NCI-H748 treated with DMSO at 0.1 percent for 48 hours (cell line): ENCODE measurements around the gene CITED4.
"Not testable (repeated sequence)": the region's sequence is repeated elsewhere in the genome, so short reads cannot be mapped to it uniquely, and the experiment has no call there.

ENCODE experiments used
- DNase-seq: peaks from one replicate; lab custom pipeline; 2025; lab: John Stamatoyannopoulos, UW

The CITED4 gene

DNA sequence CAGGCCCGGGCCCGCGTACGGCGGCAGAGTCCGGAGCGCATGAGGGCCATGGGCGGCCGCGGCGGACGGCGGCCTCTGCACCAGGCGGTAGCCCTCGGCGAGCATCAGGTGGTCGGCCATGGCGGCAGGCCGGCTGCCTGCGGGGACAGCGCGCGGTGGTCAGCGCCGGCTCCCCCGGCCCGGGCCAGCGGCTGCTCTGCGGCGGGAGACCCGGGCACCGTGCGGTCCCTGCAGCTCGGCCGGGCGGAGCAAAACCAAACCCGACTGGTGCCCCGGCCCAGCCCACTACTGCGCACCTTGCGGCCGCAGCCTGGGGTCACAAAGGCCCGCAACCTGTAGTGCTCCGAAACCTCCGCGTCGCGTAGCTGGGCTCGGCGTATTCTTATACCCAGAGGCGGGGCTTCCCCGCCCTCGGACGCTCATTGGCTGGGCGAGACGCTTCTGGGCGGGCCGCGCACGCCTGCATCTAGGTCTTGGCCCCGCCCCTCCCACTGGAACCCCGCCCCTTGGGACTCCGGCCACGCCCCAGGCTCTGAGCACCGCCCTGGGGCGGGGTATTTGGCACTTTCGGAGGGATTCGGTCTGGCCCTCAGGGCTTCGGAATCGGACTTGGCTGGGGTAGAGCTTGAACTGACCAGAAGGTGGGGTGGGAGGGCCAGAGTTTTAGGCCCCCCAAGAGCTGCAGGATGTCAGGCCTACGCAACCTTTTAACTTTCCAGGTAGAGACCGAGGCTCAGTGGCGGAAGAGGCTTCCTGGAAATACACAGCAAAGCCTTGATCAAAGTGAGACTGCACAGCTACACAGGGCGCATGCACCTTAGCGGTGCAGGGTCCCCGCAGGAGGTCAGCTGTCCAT is at the start of gene CITED4:
Gene CITED4 (minus strand): TSS at position 356 of the 856 bp plus-strand sequence. CDS start 236 bp downstream, at position 120.
- peak; percentile 100 for DNase-seq

DNA sequence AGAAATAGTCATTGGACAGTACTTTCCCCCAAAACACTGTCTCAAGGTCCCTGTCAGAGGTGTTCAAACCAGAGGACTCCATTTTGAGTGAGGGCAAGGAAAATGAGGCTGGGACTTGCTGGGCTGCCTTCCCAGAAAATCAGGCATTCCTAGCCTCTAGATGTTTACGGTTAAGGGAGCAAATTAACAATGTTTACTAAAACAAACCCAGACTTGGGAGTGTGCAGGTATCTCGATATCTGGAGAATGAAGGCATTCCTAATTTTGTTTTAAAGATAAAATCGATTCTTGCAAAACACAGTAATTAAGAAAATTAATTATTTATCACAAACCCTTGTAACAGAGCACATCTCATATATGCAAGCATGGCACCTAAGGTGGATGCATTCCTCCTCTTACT is 48.9 kb upstream of the CITED4 start:
- no peak for DNase-seq

DNA sequence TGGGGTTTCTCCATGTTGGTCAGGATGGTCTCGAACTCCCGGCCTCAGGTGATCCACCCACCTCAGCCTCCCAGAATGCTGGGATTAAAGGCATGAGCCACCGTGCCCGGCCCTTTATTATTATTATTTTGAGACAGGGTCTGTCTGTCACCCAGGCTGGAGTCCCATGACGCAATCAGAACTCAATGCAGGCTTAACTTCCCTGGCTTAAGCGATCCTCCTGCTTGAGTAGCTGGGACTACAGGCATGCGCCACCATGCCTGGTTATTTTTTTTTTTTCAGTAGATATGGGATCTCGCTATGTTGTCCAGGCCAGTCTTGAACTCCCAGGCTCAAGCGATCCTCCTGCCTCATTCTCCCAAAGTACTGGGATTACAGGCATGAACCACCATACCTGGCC is 47.1 kb upstream of the CITED4 start:
- DNase-seq: no peak

DNA sequence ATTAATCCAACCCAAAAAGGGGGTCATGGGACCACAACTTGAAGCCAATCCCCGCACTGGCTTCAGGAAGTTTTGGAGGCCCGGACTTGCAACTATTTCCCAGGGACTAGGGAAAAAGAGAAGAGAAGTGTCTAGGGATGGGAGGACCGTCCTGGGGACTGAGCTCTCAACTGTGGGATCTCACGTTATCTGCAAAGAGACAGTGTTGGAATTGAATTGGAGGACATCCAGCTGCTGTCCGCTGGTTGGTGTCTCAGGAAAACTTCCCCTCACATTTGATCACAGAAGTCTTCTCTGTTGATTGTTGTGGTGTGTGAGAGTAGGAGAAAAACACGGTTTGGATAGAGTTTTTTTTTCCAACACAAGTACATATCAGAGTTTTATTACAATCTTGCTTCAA is 46.2 kb upstream of the CITED4 start:
- DNase-seq: no peak

- DNase-seq: no peak
Measured at GRCh38 chr1:40907899-40908298, 45.7 kb upstream of the CITED4 start.

DNA sequence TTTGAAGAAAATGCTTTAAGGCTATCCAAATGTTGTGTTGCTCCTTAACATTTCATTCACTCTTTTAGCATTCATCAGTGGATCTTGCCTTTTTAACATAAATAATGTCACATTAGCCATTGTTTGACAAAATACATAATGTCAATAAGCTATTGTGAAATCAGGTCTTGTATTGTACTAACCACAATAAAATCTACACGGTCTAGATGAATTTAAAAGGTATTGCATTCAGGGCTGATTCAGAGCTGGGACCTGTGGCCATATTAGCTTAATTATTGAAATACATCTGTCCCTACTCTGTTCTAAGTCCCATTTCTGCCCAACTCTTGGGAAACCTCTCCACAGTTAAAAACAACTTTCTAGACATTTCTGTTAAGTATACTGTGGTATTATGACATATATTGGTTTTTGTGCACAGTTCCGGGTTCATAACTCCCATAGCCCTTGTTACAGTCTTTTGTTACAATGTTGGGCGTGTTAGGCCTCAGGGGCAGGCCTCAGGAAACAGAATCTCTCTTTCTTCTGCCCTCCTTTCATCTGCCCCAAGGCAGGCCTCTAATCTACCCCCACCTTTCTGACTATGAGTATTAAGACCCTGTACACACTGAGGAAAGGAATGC is 44.7 kb upstream of the CITED4 start:
- no peak for DNase-seq

- no peak for DNase-seq
Measured at GRCh38 chr1:40905061-40905460, 42.9 kb upstream of the CITED4 start.

- no peak for DNase-seq
Measured at GRCh38 chr1:40903106-40903505, 40.9 kb upstream of the CITED4 start.

DNA sequence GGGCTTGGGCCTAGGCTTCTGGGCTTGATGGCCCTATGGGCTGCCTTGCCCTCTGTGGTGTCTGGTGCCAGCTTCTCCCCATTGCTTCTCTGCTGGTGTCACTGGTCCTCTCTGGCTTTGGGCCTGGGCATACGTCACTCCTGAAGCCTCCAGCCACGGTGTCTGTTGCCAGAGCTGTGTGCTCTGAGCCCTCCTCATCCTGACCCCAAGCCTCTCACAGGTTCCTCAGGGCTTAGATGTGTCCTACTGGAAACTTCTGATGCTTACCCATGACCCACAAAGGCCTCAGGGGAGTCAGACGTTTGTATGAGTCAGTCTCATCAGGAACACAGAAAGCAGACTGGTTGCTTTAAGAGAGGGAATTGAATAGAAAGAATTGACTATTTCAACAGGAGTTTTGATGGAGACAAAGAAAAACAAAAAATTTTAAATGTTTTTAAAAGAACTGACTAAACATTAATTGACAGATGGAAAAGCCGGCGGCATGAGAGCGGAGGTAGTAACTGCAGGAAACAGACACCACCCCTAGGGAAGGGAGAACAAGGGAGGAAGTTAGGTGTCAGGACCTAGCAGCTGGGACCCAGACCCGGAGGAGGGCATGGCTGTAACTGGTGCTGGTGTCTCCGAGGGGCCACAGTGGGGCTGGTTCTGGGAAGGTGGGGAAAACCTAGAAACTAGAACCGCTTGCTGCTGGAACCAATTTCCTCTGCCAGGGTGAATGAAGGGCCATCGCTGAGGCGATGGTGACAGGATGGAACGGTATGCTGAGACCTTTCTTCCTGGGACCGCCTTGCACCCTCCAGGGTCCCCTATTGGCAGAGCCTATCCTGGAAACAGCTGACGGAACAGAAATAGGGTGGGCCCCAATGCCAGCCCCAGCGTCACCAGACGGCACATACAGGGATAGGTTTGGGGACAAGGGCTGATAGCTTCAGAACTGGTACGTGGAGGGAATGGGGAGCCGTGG is 40.0 kb upstream of the CITED4 start:
- no peak for DNase-seq

- DNase-seq: no peak
Measured at GRCh38 chr1:40899230-40899870, 37.2 kb upstream of the CITED4 start.

GRCh38 chr1:40898431-40898901 is 36.3 kb upstream of the CITED4 start:
- no peak for DNase-seq

DNA sequence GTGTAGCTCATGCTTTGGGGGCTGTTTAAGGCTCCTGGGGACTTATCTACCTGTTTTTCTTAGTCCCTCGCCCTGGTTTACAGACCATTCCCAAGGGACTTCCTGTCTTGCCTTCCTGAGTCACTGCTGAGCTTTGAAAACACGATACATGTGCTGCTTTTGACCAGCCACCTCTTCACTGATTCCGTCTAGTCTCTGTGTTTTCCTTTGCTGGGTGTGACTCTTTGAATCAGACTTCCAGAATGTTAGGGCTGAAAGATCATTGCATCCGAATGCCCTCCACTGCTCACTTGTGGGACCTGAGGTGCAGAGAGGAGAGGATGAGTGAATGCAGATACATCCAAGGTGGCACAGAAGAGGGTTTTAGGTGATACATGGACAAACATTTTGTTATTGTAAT is 35.4 kb upstream of the CITED4 start:
- no peak for DNase-seq

DNA sequence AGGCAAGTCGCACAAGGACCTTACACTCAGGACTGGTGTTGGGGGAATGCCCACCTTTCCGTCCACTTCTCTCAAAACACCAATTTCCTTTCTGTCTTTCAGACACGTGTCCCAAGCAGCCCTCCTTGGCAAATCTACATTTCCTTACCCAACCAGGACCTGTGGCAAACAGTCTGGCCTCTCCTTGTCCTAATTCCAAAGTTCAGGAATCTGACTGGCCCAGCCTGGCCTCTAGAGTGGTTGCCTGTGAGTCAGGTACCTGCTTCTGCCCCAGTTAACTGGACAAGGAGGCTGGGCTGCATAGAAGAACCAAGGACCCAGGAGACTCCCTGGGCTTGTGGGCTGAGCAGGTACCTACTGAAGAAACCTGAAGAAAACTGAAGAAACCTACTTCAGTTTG is 34.3 kb upstream of the CITED4 start:
- DNase-seq: no peak

DNA sequence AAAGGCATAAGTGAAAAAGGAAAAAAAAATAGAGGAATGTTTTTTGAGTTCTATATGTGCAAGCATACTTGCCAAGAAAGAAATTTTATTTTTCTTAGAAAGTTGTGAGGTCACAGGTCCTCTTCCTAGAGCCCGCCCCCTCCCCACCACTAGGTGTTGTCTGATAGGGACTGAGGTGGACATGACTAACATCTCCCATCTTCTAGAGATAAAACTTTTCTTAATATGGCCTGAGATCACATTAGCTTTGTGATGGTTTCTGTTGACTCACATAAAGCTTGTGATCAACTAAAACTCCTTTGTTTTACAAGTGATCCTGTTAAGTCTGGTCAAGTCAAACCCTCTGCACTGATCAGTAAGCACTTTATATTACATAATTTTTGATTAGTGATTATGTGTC is 33.4 kb upstream of the CITED4 start:
- DNase-seq: no peak

DNA sequence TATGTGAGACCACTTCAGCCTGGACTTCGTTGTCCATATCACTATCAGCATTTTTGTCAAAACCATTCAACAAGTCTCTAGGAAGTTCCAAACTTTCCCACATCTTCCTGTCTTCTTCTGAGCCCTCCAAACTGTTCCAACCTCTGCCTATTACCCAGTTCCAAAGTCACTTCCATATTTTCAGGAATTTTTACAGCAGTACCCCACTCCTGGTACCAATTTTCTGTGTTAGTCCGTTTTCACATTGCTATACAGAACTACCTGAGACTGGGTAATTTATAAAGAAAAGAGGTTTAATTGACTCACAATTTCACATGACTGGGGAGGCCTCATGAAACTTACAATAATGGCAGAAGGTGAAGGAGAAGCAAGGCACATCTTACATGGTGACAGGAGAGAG is 32.7 kb upstream of the CITED4 start:
- DNase-seq: not testable (repeated sequence)

GRCh38 chr1:40894455-40894854 is 32.3 kb upstream of the CITED4 start:
- DNase-seq: no peak

DNA sequence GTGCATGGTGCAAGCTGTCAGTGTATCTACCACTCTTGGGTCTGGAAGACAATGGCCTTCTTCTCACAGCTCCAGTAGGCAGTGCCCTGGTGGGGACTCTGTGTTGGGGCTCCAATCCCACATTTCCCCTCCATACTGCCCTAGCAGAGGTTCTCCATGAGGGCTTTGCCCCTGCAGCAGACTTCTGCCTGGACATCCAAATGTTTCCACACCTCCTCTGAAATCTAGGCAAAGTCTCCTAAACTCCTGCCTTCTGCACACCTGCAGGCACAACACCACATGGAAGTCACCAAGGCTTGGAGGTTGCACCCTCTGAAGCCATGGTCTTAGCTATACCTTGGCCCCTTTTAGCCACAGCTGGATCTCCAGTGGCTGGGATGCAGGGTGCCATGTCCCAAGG is 31.8 kb upstream of the CITED4 start:
- DNase-seq: no peak

- DNase-seq: no peak
Measured at GRCh38 chr1:40892354-40892753, 30.2 kb upstream of the CITED4 start.

DNA sequence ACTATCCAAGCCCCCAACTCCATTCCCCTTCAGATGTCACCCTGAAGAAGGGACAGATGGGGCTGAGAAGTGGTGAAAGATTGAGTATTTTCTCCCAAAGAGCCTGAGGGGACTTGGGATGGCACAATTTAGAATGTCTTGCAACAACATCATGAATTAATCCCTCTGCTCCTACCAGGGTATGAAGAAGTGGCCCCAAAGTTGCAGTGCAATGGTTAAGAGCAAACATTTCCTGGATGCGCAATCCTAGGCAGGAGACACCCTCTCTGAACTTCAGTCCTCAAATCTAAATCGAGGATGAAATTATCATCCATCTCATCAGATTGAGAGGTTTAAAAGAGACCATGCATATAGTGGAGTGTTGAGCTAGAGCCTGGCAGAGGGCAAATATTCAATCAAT is 28.6 kb upstream of the CITED4 start:
- DNase-seq: no peak

- no peak for DNase-seq
Measured at GRCh38 chr1:40887652-40888051, 25.5 kb upstream of the CITED4 start.

DNA sequence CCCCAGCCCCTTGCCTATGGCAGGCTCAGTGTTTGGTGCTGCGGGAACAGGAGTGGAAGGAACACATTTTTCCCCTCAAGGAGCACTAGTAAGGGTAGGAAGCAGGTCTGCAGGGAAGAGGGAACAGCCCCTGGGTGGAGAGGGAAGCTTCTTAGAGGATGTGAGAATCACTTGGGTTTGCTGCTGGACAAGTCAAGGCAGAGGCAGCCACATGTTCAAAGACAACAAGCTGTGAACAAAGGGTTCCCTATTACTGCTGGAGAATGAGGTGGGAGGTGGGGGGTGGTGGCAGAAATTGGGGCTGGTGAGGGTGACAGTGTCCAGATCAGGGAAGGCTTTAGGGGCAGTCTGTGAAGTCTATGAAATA is 24.8 kb upstream of the CITED4 start:
- DNase-seq: no peak
